ENCODE data around the gene NOTCH3.

Gene NOTCH3

DNA sequence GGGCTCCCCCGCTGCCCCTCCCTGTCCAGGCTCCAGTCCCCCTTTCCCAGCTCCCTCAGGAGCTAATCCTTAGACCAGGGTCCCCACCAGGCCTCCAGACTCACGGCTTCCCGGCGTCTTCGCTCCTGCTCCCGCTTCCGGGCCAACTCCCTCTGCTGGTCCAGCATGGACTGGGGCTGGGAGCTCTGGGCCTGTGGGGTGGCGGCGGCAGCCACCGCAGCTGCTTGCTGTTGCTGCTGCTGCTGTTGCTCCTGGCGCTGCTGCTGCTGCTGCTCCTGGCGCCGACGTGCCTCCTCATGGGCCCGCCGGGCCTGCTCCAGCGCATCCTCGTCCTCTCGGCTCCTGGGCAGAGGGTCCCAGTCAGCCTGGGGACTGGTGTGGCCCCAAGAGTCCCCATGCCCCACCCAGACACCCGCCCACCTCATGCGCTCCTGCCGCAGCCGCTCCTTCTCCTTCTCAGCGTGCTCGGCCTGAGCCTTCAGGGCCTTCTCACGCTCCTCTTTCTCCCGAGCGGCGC is 37.9 kb upstream of the NOTCH3 start:
- Histone ChIP-seq H3K36me3 (ENCODE audit: insufficient read depth, low read length) (peaks cover 77% of the 10 kb centered on the region), H3K27me3 (ENCODE audit: insufficient read depth, low read length, poor library complexity) (no peaks in the 10 kb centered on the region), H3K9me3 (ENCODE audit: insufficient read depth, low read length, severe bottlenecking) (no peaks in the 10 kb centered on the region), H3K27ac (ENCODE audit: low read length) (no peak overlapping the region), H2AFZ (ENCODE audit: low read depth, low read length) (no peak overlapping the region), H3K9ac (ENCODE audit: low read depth, low read length) (no peak overlapping the region), H3K4me3 (ENCODE audit: low read depth in 1 of 2, low read length in 2 of 2) (no peak overlapping the region), H3K79me2 (ENCODE audit: insufficient read depth, low read length) (no peaks in the 10 kb centered on the region), H4K20me1 (ENCODE audit: insufficient read depth, low read length) (peaks cover 42% of the 10 kb centered on the region), H3K4me1 (ENCODE audit: insufficient read depth, low read length) (no peaks in the 10 kb centered on the region), H3K4me2 (ENCODE audit: insufficient read depth, low read length) (no peak overlapping the region)
- ATAC-seq (ENCODE audit: insufficient read depth, low read depth) (no peak), DNase-seq (no peak)
- TF ChIP-seq EZH2 (IDR thresholded peaks at IDR 0.05; ENCODE audit: borderline replicate concordance, low read depth, low read length, severe bottlenecking), result no peak
- TF ChIP-seq, protein P1, sequence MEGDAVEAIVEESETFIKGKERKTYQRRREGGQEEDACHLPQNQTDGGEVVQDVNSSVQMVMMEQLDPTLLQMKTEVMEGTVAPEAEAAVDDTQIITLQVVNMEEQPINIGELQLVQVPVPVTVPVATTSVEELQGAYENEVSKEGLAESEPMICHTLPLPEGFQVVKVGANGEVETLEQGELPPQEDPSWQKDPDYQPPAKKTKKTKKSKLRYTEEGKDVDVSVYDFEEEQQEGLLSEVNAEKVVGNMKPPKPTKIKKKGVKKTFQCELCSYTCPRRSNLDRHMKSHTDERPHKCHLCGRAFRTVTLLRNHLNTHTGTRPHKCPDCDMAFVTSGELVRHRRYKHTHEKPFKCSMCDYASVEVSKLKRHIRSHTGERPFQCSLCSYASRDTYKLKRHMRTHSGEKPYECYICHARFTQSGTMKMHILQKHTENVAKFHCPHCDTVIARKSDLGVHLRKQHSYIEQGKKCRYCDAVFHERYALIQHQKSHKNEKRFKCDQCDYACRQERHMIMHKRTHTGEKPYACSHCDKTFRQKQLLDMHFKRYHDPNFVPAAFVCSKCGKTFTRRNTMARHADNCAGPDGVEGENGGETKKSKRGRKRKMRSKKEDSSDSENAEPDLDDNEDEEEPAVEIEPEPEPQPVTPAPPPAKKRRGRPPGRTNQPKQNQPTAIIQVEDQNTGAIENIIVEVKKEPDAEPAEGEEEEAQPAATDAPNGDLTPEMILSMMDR (IDR thresholded peaks at IDR 0.05; ENCODE audit: borderline replicate concordance, extremely low read depth, low read length, poor library complexity, severe bottlenecking), result no peak

DNA sequence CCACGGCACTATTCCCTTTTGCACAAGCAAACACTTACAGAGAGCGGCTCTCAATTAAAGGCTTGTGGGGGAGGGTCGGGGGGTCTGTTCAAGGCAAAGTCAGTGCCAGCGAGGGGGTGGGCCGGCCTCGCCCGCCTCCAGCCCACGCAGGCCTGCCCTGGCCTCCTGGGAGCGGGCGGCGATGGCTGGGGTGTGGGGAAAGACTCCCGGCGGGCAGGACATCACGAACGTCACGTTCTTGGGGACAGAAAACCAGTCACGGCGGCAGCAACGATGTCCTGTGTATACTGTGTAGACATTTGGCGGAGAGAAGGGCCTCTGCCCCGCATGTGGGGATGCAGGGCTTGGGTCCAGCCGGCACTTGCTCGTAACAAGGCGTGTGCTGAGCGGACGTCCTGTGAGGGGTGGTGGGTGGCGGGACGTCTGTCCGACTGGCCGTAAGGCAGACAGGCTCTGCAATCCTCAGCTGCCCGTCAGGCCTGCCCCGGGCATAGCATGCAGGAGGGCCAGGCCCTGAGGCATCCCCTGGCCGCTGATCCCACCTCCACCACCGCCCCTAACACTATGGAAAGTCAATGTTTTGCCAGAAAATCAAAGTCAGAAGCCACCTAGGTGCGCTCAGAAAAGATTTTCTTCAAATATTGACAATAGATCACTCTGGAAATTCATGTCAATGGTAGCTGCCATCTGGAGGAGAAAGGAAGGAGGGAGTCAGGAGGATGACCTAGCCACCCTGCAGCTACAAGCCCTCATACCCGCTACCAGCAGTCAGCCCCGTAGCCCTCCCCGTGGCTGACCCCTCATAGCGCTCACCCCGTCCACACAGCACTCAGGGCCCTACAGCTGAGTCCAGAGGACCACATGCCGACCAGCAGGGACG is 37.2 kb upstream of the NOTCH3 start:
- no peak for ATAC-seq (ENCODE audit: insufficient read depth, low read depth)
- peaks cover 71% of the 10 kb centered on the region for H3K36me3 ChIP-seq (ENCODE audit: insufficient read depth, low read length)
- H3K27me3 ChIP-seq (ENCODE audit: insufficient read depth, low read length, poor library complexity), result no peaks in the 10 kb centered on the region

DNA sequence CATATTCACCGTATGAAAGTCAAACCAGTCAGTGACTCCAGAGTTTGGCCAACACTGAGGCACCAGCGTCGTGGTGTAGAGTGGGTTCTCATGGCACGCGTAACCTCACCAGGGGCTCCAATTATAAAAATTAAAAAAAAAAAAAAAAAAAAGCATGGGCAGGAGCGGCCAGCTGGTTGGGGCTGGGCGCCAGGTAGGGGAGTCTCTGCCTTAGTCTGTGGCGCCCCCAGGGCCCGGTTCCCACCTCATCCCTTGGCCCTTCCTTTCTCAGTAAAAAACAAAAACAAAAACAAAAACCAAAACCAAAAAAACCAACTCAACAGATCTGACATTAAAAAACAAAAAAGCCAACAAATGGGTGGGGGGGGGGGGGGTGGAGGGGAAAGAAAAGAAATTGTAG is 36.1 kb upstream of the NOTCH3 start:
- Histone ChIP-seq H3K79me2 (ENCODE audit: insufficient read depth, low read length) (no peaks in the 10 kb centered on the region), H3K9me3 (ENCODE audit: insufficient read depth, low read length, severe bottlenecking) (no peaks in the 10 kb centered on the region), H3K9ac (ENCODE audit: low read depth, low read length) (no peak overlapping the region), H3K27me3 (ENCODE audit: insufficient read depth, low read length, poor library complexity) (no peaks in the 10 kb centered on the region), H3K4me2 (ENCODE audit: insufficient read depth, low read length) (no peak overlapping the region), H3K36me3 (ENCODE audit: insufficient read depth, low read length) (peaks cover 62% of the 10 kb centered on the region), H4K20me1 (ENCODE audit: insufficient read depth, low read length) (peaks cover 28% of the 10 kb centered on the region), H3K27ac (ENCODE audit: low read length) (no peak overlapping the region), H2AFZ (ENCODE audit: low read depth, low read length) (no peak overlapping the region), H3K4me1 (ENCODE audit: insufficient read depth, low read length) (no peaks in the 10 kb centered on the region), H3K4me3 (ENCODE audit: low read depth in 1 of 2, low read length in 2 of 2) (no peak overlapping the region)
- ATAC-seq (ENCODE audit: insufficient read depth, low read depth) (no peak), DNase-seq (no peak)
- no peak for TF ChIP-seq EZH2 (IDR thresholded peaks at IDR 0.05; ENCODE audit: borderline replicate concordance, low read depth, low read length, severe bottlenecking)
- TF ChIP-seq, protein P1 (IDR thresholded peaks at IDR 0.05; ENCODE audit: borderline replicate concordance, extremely low read depth, low read length, poor library complexity, severe bottlenecking), result no peak

More for the DNA sequence above, 37.2 kb upstream of the NOTCH3 start:
- Histone ChIP-seq H4K20me1 (ENCODE audit: insufficient read depth, low read length) (peaks cover 37% of the 10 kb centered on the region), H3K79me2 (ENCODE audit: insufficient read depth, low read length) (no peaks in the 10 kb centered on the region), H3K9ac (ENCODE audit: low read depth, low read length) (no peak overlapping the region), H3K4me1 (ENCODE audit: insufficient read depth, low read length) (no peaks in the 10 kb centered on the region), H2AFZ (ENCODE audit: low read depth, low read length) (no peak overlapping the region), H3K9me3 (ENCODE audit: insufficient read depth, low read length, severe bottlenecking) (no peaks in the 10 kb centered on the region), H3K27ac (ENCODE audit: low read length) (no peak overlapping the region), H3K4me2 (ENCODE audit: insufficient read depth, low read length) (no peak overlapping the region), H3K4me3 (ENCODE audit: low read depth in 1 of 2, low read length in 2 of 2) (no peak overlapping the region)
- TF ChIP-seq, protein P1 (IDR thresholded peaks at IDR 0.05; ENCODE audit: borderline replicate concordance, extremely low read depth, low read length, poor library complexity, severe bottlenecking), result no peak
- no peak for DNase-seq
